Kidney (tissue), 14 donors: ENCODE measurements around the gene TBX10. TPM values are rescaled to one million over a fixed set of nuclear protein-coding genes. Genes with fewer than 3 reads are reported as not detected.

Experiments used
- DNase-seq, 5 donors: peaks; one replicate each; pipeline ENCODE4 v3.0.0-alpha.2; 2013 to 2020
- FAIRE-seq: peaks from 2 replicates; lab custom pipeline; 2012; peaks lifted over from hg19 to GRCh38; lab: Jason Lieb, UNC
- H3K27ac ChIP-seq, 2 donors: one replicate each; pipeline ENCODE4 v1.7.0; 2013; ENCODE audit warnings: low read depth in 2 of 2, low read length in 2 of 2, inconsistent platforms in 1 of 2
- H3K27me3 ChIP-seq: one replicate; pipeline ENCODE4 v1.7.1; 2013; ENCODE audit warnings: low read length, inconsistent platforms; ENCODE audit not compliant: control insufficient read depth, insufficient read depth
- H3K36me3 ChIP-seq, 3 donors: one replicate each; pipeline versions ENCODE4 v1.7.0 to v1.7.1; 2013; ENCODE audit warnings: low read length in 3 of 3, control low read depth in 1 of 3, inconsistent platforms in 1 of 3; ENCODE audit not compliant: insufficient read depth in 3 of 3, control insufficient read depth in 2 of 3
- H3K4me1 ChIP-seq, 3 donors: one replicate each; pipeline versions ENCODE4 v1.7.0 to v1.7.1; 2013; ENCODE audit warnings: low read length in 3 of 3, inconsistent platforms in 1 of 3, low read depth in 1 of 3; ENCODE audit not compliant: control insufficient read depth in 2 of 3, insufficient read depth in 2 of 3
- H3K4me3 ChIP-seq, 3 donors: one replicate each; pipeline versions ENCODE4 v1.7.0 to v1.8.1; 2013; ENCODE audit warnings: low read length in 3 of 3, control low read depth in 1 of 3, inconsistent platforms in 1 of 3
- H3K9ac ChIP-seq, 3 donors: one replicate each; pipeline versions ENCODE4 v1.7.0 to v1.7.1; 2013; ENCODE audit warnings: low read length in 3 of 3, control low read depth in 1 of 3, inconsistent platforms in 1 of 3
- H3K9me3 ChIP-seq, 3 donors: one replicate each; pipeline versions ENCODE4 v1.7.0 to v1.7.1; 2013; ENCODE audit warnings: low read length in 3 of 3, control low read depth in 1 of 3, inconsistent platforms in 1 of 3; ENCODE audit not compliant: control insufficient read depth in 2 of 3, insufficient read depth in 1 of 3
- intact Hi-C: fragments of 100-400 bp; cut with DNase I; formaldehyde crosslinking; loops from one replicate; pipeline ENCODE4 v1.11.1; 2022
- polyA plus RNA-seq: library from polyadenylated mRNA; stranded (reverse); fragments of 350-450 nt; fragmentation: Illumina TruSeq; extraction: RNeasy Lipid Tissue Mini Kit (QIAGEN cat#74804); gene quantifications from one replicate; pipeline ENCODE4 v1.2.3, GENCODE V29; 2014; ENCODE audit warnings: low read depth, low replicate concordance; ENCODE audit not compliant: insufficient read depth
- total RNA-seq: library from RNA; stranded (reverse); fragmentation: NEBNext Ultra II Directional; extraction: Animal tissue kit (Norgen Biotek cat#: 25700); gene quantifications from one replicate; pipeline ENCODE4 v1.2.1, GENCODE V29; 2021
- TF ChIP-seq, protein P1 (sequence below): IDR thresholded peaks from 3 replicates; pipeline ENCODE4 v1.5.1; 2012; ENCODE audit warnings: mild to moderate bottlenecking, moderate library complexity, borderline replicate concordance; ENCODE audit not compliant: insufficient read depth; ENCODE audit errors: extremely low read depth
- donor health status: control.
- donor health status: control.
- donor health status: control.
- donor health status: control.
- donor health status: control.
- donor health status: DM: yes; HTN: yes; CAD: no.
- donor health status: Normal renal cell carcinoma (clear cell type).

Gene TBX10
- total and polyA plus RNA-seq, 2 donors from 2014 or later: not detected

DNA sequence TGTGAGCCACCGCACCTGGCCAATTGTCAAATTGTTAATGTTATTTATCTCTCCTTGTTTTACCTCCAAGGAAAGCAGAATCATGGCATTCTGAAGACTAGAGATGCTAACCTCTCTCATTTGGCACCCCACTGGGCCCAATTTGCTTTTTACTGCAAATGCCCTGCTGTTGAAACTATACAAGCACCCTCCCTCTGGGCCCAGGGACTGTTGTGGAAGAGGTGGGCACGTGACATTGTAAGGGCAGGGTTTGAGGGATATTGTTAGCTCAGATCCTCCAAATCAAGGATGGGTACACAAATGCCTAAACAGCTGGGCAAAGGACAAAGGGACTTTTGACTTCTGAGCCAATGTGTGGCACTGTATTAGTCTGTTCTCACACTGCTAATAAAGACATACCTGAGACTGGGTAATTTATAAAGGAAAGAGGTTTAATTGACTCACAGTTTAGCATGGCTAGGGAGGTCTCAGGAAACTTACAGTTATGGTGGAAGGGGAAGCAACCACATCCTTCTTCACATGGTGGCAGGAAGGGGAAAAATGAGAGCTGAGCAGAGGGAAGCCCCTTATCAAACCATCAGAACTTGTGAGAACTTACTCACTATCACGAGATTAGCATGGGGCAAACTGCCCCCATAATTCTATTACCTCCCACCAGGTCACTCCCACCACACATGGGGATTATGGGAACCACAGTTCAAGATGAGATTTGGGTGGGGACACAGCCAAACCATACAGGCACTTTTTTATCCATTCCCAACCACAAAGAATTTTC lies 41.3 kb upstream of the TBX10 start:
- Histone ChIP-seq H3K4me3 (no peak overlapping the region), H3K4me1 (no peaks in the 10 kb centered on the region), H3K27me3 (no peaks in the 10 kb centered on the region), H3K9ac (no peak overlapping the region), H3K9me3 (no peaks in the 10 kb centered on the region), H3K27ac (no peak overlapping the region), H3K36me3 (no peaks in the 10 kb centered on the region)
- intact Hi-C loops: no loop called here
- no peak for DNase-seq
- FAIRE-seq: no peak
- TF ChIP-seq, protein P1, sequence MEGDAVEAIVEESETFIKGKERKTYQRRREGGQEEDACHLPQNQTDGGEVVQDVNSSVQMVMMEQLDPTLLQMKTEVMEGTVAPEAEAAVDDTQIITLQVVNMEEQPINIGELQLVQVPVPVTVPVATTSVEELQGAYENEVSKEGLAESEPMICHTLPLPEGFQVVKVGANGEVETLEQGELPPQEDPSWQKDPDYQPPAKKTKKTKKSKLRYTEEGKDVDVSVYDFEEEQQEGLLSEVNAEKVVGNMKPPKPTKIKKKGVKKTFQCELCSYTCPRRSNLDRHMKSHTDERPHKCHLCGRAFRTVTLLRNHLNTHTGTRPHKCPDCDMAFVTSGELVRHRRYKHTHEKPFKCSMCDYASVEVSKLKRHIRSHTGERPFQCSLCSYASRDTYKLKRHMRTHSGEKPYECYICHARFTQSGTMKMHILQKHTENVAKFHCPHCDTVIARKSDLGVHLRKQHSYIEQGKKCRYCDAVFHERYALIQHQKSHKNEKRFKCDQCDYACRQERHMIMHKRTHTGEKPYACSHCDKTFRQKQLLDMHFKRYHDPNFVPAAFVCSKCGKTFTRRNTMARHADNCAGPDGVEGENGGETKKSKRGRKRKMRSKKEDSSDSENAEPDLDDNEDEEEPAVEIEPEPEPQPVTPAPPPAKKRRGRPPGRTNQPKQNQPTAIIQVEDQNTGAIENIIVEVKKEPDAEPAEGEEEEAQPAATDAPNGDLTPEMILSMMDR: no peak

DNA sequence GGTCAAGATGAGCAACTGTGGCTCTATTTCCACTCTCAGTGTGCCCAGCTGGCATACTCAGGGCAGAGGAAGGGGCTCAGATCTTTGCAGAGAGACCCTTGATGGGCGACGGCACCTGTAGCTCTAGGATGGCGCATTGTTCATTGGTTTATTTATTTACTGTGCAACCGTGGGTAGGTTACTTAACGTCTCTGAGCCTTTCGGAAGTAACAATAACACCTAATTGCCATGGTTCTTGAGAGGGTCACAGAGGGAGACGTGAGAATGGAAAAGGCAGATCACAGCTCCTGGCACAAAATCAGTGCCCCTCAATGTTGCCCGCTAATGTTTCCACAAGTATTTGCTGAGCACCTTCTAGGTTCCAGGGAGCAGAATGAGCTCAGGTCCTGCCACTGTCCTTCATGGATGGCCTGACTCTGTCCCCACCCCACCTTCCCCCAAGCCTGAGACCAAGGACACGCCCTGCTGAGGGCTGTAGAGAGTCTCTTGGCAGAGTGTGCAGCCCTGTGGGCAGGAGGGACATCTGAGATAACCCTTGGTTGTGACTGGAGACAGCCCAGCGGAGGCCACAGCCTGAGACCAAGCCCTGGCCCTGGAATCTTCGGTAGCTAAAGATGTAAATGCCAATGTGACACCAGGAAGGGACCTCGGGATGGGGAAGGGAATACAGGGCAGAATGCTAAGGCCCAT lies 35.6 kb upstream of the TBX10 start:
- TF ChIP-seq, protein P1: no peak
- Histone ChIP-seq H3K36me3 (no peaks in the 10 kb centered on the region), H3K4me3 (no peak overlapping the region), H3K4me1 (peaks cover 0 to 9% (median 0%) of the 10 kb centered on the region in 3 donors), H3K9me3 (no peaks in the 10 kb centered on the region), H3K27me3 (no peaks in the 10 kb centered on the region), H3K9ac (no peak overlapping the region), H3K27ac (peak overlapping the region; percentile 40 to 73)
- intact Hi-C loops: no loop called here
- DNase-seq (no peak), FAIRE-seq (no peak)

DNA sequence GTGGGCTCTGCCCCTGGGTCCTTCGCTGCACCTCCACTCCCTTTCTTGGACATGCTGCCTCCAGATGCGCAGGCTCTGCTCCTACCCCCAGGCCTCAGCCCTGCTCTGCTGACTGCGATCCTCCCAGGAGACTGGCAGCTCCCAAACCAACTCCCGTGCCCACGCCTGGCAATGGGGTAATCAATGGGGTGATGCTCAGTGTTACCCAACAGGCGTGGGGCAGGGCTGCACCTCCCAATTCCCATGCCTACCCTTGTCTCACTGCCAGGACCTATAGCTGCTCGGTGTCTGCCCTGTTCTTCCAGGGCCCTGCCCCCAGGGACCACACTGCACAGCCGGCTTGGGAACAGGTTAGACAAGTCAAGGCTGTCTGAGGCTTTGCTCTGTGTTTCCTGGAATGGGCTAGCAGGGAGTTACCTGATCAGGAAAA lies 34.9 kb upstream of the TBX10 start, which contains the start of gene ALDH3B2:
TSS of gene ALDH3B2 (minus strand) at position 182 of the 430 bp plus-strand sequence. CDS start 7,688 bp downstream, outside the sequence.
- Histone ChIP-seq H3K9ac (no peak within 1 kb of the TSS), H3K36me3 (no peaks in the 10 kb centered on the region), H3K4me3 (no peak within 1 kb of the TSS), H3K27ac (peak within 1 kb of the TSS; percentile 40 to 73), H3K4me1 (peaks cover 0 to 9% (median 0%) of the 10 kb centered on the region in 3 donors), H3K9me3 (no peaks in the 10 kb centered on the region), H3K27me3 (no peaks in the 10 kb centered on the region)
- intact Hi-C loops: no loop called here
- TF ChIP-seq, protein P1: no peak
- DNase-seq (peak; percentile 71 to 80 (median 78)), FAIRE-seq (no peak)
